Measurements from ENCODE around the gene TSPAN9.

TSPAN9 gene

DNA sequence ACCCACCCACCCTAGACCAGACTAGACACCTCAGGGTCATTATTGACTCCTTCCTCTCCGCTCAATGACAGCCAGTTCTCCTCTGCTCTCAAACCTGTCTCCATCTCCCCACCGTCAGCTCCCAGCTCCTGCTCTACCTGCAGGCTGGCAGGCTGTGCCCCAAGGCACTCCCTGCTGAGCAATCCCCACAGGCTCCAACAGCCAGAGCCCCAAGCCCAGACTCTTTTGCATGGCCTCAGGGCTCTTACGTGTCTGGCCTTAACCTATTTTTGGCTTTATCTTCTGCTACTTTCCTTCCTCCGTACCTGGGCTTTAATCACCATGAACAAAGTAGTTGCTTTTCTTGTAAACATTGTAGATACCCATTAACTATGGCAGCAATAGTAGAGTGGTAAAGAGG is 250.9 kb downstream of the TSPAN9 start:
- no peak for DNase-seq (ENCODE audit: low read depth, low spot score)
- Histone ChIP-seq H3K36me3 (ENCODE audit: insufficient read depth, low read length) (no peaks in the 10 kb centered on the region), H3K27ac (no peak overlapping the region), H3K9me3 (ENCODE audit: low read depth, low read length) (no peaks in the 10 kb centered on the region), H3K9ac (ENCODE audit: insufficient read length) (no peak overlapping the region), H3K4me3 (no peak overlapping the region)
- no peak for TF ChIP-seq FOXP2 (optimal IDR thresholded peaks at IDR 0.05; ENCODE audit: control extremely low read depth, extremely low read length, insufficient read depth)

DNA sequence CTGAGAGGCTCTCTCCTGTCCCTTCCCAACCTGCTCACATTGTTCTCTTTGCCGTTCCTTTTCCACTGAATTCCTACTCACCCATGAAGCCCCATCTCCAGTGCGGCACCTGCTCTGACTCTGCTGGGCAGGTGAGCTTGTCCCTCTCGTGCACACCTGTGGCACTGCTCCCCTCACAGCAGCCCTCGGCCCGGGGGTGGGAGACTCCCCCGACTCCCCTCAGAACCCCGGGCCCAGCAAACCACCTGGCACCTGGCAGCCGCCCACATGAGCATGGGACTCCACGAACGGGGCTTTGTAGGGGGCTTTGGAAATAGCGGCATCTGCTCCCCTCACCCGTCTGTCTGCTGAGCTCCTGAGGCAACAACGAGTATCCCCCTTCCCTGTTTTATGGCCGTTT is 251.4 kb downstream of the TSPAN9 start:
- Histone ChIP-seq H3K36me3 (ENCODE audit: insufficient read depth, low read length) (no peaks in the 10 kb centered on the region), H3K27ac (no peak overlapping the region), H3K4me3 (no peak overlapping the region), H3K9ac (ENCODE audit: insufficient read length) (no peak overlapping the region), H3K9me3 (ENCODE audit: low read depth, low read length) (no peaks in the 10 kb centered on the region)
- TF ChIP-seq POLR2AphosphoS5 (IDR thresholded peaks at IDR 0.05; ENCODE audit: borderline replicate concordance, low read depth, low read length) = no peak
- no peak for TF ChIP-seq FOXP2 (optimal IDR thresholded peaks at IDR 0.05; ENCODE audit: control extremely low read depth, extremely low read length, insufficient read depth)
- no peak for TF ChIP-seq EZH2 (IDR thresholded peaks at IDR 0.05)
- no peak for DNase-seq (ENCODE audit: low read depth, low spot score)

DNA sequence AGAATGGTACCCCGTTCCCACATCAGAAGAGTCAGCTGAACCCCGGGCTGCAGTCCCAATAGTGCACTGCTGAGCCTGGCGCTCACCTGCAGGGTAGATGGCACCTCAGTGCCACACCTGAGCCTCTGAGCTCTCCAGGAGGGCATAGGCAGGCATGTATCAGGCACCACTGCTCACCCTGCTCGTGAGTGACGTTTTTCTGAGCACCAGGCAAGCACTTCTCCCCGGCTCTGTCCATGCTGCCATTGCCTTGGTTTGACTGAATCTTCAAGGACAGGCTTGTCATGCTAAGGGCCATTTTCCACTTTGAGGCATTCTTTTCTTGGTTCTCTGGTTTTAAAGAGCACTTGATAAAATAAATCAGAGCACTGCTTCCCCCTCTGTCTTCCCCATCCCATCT is 252.2 kb downstream of the TSPAN9 start:
- Histone ChIP-seq H3K27ac (no peak overlapping the region), H3K36me3 (ENCODE audit: insufficient read depth, low read length) (no peaks in the 10 kb centered on the region), H3K9me3 (ENCODE audit: low read depth, low read length) (no peaks in the 10 kb centered on the region), H3K9ac (ENCODE audit: insufficient read length) (no peak overlapping the region), H3K4me3 (no peak overlapping the region)
- DNase-seq (ENCODE audit: low read depth, low spot score) = no peak
- no peak for TF ChIP-seq FOXP2 (optimal IDR thresholded peaks at IDR 0.05; ENCODE audit: control extremely low read depth, extremely low read length, insufficient read depth)
- TF ChIP-seq POLR2AphosphoS5 (IDR thresholded peaks at IDR 0.05; ENCODE audit: borderline replicate concordance, low read depth, low read length) = no peak
- TF ChIP-seq EZH2 (IDR thresholded peaks at IDR 0.05) = no peak

DNA sequence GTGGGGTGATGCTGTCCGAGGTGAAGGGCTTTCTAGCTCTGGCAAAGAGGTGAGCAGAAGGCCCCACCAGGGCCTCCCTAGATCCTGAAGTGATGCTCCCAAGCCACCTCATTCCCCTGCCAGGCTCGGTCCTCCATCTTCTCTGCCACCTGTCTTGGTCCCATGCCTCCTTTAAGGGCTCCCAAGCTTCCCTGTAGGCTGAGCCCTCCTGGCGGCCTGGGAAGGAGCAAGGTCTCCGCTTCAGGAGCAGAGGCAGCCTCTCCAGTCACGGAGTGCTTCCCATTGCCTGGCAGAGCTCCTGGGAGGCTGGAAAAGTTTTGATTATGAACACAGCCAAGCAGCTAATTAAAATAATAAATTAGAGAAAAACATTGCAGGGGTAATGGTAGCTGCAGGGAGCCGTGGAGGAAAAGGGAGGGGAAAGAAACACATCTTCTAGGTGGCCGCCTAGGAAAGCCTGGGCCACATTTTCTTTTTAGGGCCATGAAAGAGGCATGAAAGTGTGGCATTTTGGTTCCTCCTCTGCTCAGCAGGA is 253.9 kb downstream of the TSPAN9 start:
- H3K9ac ChIP-seq (ENCODE audit: insufficient read length) = no peak overlapping the region
- no peak for DNase-seq (ENCODE audit: low read depth, low spot score)
- no peak overlapping the region for H3K4me3 ChIP-seq
- no peaks in the 10 kb centered on the region for H3K9me3 ChIP-seq (ENCODE audit: low read depth, low read length)
- no peaks in the 10 kb centered on the region for H3K36me3 ChIP-seq (ENCODE audit: insufficient read depth, low read length)
- TF ChIP-seq FOXP2 (optimal IDR thresholded peaks at IDR 0.05; ENCODE audit: control extremely low read depth, extremely low read length, insufficient read depth) (no peak), EZH2 (IDR thresholded peaks at IDR 0.05) (no peak), POLR2AphosphoS5 (IDR thresholded peaks at IDR 0.05; ENCODE audit: borderline replicate concordance, low read depth, low read length) (no peak)
- H3K27ac ChIP-seq = no peak overlapping the region

DNA sequence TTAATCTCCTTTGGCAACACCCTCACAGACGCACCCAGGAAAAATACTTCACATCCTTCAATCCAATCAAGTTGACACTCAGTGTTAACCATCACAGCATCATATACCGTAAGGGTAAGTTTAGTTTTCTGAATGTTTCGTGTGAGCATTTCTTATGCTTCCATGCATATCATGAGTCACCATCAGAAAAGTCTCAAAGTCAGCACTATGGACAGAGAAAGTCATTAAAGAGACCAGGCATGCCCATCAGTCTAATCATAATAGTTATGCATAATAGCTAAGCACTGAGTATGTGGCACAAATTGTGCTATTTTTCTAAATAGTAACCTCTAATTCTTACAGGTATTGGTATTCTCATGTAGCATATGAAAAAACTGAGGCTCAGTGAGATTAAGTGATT is 255.0 kb downstream of the TSPAN9 start:
- Histone ChIP-seq H3K27ac (no peak overlapping the region), H3K36me3 (ENCODE audit: insufficient read depth, low read length) (no peaks in the 10 kb centered on the region), H3K9ac (ENCODE audit: insufficient read length) (no peak overlapping the region), H3K4me3 (no peak overlapping the region), H3K9me3 (ENCODE audit: low read depth, low read length) (no peaks in the 10 kb centered on the region)
- no peak for DNase-seq (ENCODE audit: low read depth, low spot score)
- TF ChIP-seq POLR2AphosphoS5 (IDR thresholded peaks at IDR 0.05; ENCODE audit: borderline replicate concordance, low read depth, low read length) (no peak), EZH2 (IDR thresholded peaks at IDR 0.05) (no peak), FOXP2 (optimal IDR thresholded peaks at IDR 0.05; ENCODE audit: control extremely low read depth, extremely low read length, insufficient read depth) (no peak)

DNA sequence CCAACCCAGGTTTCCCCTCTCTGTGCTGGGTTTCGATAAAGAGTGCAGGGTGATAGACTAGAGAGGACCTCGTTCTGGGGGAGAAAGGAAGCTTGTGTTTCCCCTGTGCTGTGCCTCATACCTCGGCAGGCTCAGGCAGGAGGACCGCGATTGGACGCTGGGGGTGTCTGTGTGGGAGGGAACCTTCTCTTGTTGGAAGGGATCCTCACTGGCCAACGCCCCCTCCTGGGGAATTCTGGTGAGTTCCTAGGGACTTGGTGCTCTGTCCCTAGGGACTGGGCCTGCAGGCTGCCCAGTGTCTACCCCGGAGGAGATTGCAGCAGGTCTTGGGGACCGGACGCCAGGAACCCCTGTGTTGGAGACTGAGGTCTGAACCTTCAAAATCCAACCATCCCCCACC is 256.4 kb downstream of the TSPAN9 start:
- H3K36me3 ChIP-seq (ENCODE audit: insufficient read depth, low read length) = no peaks in the 10 kb centered on the region
- no peaks in the 10 kb centered on the region for H3K9me3 ChIP-seq (ENCODE audit: low read depth, low read length)
- DNase-seq (ENCODE audit: low read depth, low spot score) = no peak
- TF ChIP-seq POLR2AphosphoS5 (IDR thresholded peaks at IDR 0.05; ENCODE audit: borderline replicate concordance, low read depth, low read length) (no peak), FOXP2 (optimal IDR thresholded peaks at IDR 0.05; ENCODE audit: control extremely low read depth, extremely low read length, insufficient read depth) (no peak), EZH2 (IDR thresholded peaks at IDR 0.05) (no peak)
- no peak overlapping the region for H3K4me3 ChIP-seq
- H3K27ac ChIP-seq = no peak overlapping the region
- H3K9ac ChIP-seq (ENCODE audit: insufficient read length) = no peak overlapping the region

DNA sequence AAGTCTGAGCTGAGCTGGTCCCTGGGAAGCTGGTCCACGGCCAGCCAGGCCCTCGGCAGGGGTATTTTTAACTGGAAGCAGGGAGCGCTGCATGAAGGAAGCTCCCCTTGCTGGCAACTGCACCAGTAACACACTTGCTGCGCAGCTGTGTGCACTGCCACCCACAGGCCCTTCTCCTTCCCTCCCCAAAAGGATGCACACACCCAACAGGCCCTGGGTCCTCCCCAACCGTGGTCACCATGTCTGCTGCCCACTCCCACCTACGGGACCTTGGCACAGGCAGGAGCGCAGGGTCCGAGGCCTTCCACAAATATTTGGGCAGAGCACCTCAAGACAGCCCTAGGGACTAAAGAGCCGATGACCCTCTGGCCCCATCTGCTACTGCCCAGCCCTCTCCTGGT is 256.8 kb downstream of the TSPAN9 start:
- no peak for TF ChIP-seq EZH2 (IDR thresholded peaks at IDR 0.05)
- TF ChIP-seq FOXP2 (optimal IDR thresholded peaks at IDR 0.05; ENCODE audit: control extremely low read depth, extremely low read length, insufficient read depth) = no peak
- TF ChIP-seq POLR2AphosphoS5 (IDR thresholded peaks at IDR 0.05; ENCODE audit: borderline replicate concordance, low read depth, low read length) = no peak
- Histone ChIP-seq H3K9me3 (ENCODE audit: low read depth, low read length) (no peaks in the 10 kb centered on the region), H3K4me3 (no peak overlapping the region), H3K36me3 (ENCODE audit: insufficient read depth, low read length) (no peaks in the 10 kb centered on the region), H3K9ac (ENCODE audit: insufficient read length) (no peak overlapping the region), H3K27ac (no peak overlapping the region)
- DNase-seq (ENCODE audit: low read depth, low spot score) = no peak

DNA sequence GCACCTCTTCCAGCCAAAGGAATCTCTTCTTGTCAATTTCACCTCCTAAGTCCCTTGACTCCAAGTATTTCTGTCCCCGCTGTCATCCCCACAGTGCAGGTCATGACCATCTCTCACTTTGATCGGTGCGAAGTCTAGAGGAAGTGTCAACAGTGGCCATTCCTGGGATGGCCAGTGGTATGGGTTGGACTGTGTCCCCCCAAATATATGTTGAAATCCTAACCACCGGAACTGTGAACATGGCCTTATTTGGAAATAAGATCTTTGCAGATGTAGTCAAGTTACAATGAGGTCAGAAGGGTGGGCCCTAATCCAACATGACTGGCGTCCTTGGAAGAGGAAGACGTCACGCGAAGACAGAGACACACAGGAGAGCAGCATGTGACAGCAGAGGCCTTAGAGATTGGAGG is 257.9 kb downstream of the TSPAN9 start:
- Histone ChIP-seq H3K27ac (no peak overlapping the region), H3K9me3 (ENCODE audit: low read depth, low read length) (no peaks in the 10 kb centered on the region), H3K4me3 (no peak overlapping the region), H3K36me3 (ENCODE audit: insufficient read depth, low read length) (no peaks in the 10 kb centered on the region), H3K9ac (ENCODE audit: insufficient read length) (no peak overlapping the region)
- DNase-seq (ENCODE audit: low read depth, low spot score) = no peak
- TF ChIP-seq EZH2 (IDR thresholded peaks at IDR 0.05) (no peak), POLR2AphosphoS5 (IDR thresholded peaks at IDR 0.05; ENCODE audit: borderline replicate concordance, low read depth, low read length) (no peak), FOXP2 (optimal IDR thresholded peaks at IDR 0.05; ENCODE audit: control extremely low read depth, extremely low read length, insufficient read depth) (no peak)

Measured in SK-N-MC (cell line).